Fibroblast of mammary gland (primary cell): ENCODE data around the gene DIMT1.

ENCODE experiments used
- DNase-seq: peaks from one replicate; pipeline ENCODE4 v3.0.0-alpha.2; 2010; ENCODE audit warnings: low read depth
- H3K4me3 ChIP-seq: 2 replicates; pipeline ENCODE4 v1.5.1; 2011; ENCODE audit warnings: low read depth, mild to moderate bottlenecking, low read length, moderate library complexity; ENCODE audit not compliant: control insufficient read depth
- TF ChIP-seq, protein P1 (sequence below): conservative IDR thresholded peaks from 2 replicates; pipeline ENCODE4 v1.5.1; 2011; ENCODE audit warnings: low read depth, low read length, inconsistent platforms; ENCODE audit not compliant: control insufficient read depth, insufficient read depth

Gene DIMT1

DNA sequence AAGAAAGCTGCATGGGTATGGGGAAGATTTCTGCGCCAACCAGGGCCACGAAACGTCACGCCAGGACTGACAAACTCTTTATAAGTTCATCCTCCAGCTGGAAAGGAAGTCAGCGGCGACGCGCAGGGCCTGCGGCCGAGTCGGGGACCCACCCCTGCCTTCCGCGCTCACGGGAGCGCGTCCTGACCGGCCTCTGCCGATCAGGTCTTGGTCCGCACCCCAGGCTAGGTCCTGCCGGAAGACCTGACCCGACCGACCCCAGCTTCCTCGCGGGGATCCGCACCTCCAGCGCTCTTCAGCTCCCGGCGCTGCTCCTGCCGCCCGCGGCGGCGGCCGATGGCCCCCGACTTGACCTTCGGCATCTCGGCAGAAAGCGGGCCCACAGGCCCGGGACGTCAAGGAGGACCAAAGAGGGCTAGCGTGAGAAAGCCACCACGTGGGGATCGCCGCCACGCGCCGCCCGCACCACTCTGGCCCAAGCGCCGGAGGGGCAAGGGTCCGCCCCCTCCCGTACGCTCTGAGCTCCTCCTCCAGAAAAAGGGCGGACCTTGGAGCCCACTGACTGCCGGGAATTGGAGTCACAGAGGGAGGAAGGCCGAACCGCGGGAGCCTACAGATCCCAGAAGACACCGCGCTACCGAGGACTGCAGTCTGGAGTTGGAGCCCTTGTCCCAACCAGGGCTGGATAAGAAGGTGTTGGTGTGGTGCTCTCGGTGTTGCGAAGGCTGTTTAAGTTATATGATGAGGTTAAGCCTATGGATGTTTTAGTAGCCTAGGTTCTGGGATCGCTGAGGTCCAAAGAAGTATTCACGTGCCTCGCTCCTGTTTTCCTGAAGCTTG, at the start of gene DIMT1:
Gene DIMT1 (minus strand): TSS at position 495 of the 840 bp plus-strand sequence. CDS start 133 bp downstream, at position 362.
- peak; percentile 96 for DNase-seq
- peak within 1 kb of the TSS; percentile 90 for H3K4me3 ChIP-seq
- TF ChIP-seq, protein P1, sequence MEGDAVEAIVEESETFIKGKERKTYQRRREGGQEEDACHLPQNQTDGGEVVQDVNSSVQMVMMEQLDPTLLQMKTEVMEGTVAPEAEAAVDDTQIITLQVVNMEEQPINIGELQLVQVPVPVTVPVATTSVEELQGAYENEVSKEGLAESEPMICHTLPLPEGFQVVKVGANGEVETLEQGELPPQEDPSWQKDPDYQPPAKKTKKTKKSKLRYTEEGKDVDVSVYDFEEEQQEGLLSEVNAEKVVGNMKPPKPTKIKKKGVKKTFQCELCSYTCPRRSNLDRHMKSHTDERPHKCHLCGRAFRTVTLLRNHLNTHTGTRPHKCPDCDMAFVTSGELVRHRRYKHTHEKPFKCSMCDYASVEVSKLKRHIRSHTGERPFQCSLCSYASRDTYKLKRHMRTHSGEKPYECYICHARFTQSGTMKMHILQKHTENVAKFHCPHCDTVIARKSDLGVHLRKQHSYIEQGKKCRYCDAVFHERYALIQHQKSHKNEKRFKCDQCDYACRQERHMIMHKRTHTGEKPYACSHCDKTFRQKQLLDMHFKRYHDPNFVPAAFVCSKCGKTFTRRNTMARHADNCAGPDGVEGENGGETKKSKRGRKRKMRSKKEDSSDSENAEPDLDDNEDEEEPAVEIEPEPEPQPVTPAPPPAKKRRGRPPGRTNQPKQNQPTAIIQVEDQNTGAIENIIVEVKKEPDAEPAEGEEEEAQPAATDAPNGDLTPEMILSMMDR: no peak

DNA sequence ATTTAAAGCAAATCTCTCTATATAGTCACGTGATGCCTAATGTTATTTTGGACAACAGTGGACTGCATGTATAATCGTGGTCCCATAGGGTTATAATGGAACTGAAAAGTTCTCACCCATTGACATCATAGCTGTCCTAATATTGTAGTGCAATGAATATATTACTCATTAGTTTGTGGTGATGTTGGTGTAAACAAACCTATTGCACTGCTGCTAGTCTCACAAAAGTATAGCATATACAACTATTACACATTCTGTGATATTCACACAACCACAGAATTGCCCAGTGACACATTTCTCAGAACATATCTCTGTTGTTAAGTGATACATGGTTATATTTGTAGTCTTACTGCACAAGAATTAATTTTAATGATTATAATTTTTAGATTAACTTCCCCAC, 46.6 kb upstream of the DIMT1 start:
- TF ChIP-seq, protein P1: no peak
- no peak overlapping the region for H3K4me3 ChIP-seq
- peak; percentile 30 for DNase-seq

DNA sequence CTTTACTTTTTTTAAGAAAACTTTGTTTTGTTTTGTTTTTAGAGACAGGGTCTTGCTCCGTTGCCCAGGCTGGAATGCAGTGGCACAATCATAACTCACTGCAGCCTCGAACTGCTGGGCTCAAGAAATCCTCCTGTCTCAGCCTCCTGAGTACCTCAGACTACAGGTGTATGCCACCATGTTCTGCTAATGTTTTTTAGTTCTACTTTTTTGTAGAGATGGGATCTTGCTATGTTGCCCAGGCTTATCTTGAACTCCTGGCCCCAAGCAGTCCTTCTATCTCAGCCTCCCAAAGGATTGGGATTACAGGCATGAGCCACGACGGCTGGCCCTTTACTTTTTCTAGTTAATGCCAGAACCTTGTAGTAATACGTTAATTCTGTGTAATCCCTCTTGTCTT, 44.8 kb upstream of the DIMT1 start:
- TF ChIP-seq, protein P1: no peak
- H3K4me3 ChIP-seq: no peak overlapping the region
- no peak for DNase-seq

DNA sequence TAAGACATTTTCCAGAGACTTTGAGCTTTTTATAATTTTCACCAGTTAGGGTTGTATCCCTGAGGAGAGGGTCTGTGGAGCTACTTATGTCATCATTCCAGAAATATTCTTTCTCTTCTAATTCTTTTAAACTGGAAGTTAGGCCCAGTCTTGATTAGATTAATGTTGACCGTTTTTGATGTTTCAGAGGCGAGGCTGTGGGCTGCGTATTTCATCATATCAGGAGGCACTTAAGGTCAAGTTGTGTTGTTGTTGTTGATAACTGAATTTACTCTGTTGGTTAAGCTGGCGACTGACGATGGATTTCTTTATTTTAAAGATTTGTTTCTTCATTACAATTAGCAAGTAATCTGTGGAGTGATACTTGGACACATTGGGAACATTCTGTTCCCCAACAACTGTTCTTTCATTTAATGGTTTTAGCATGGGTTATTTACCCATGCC, 28.9 kb upstream of the DIMT1 start:
- peak; percentile 37 for DNase-seq
- H3K4me3 ChIP-seq: no peak overlapping the region
- TF ChIP-seq, protein P1: no peak

DNA sequence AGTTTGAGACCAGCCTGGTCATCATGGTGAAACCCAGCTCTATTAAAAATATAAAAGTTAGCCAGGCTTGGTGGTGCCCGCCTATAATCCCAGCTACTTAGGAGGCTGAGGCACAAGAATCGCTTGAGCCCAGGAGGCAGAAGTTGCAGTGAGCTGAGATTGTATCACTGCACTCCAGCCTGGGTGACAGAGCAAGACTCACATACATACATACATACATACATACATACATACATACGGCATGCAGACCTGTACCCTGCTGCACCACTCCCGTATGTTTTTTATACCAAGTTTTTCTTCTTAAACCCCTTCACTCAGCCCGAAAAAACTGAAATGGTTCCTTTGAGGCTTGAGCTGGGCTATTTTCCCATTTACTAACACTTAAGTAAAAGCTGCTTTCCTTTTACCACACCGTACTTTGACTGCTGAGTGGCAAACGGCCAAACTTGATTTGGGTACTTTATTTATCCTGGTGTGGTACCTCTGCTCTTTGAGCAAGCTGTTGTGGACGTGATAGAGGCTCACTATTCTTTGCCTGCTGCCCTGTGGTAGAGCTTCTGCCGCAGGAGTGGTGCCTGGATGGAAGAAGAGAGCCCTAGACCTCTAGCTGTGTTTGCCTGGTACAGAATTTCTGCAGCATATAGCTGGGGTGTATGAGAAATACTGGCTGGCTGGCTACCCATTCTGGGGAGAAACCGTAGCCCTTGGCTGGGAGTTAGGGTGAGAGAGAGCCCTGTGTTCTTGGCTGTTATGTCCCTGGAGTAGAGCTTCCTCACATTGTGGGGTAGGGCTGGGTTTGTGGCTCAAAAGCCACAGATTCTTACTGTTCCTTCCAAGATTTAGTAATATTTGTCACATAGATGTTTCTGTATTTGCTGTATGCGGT, 28.3 kb upstream of the DIMT1 start:
- no peak overlapping the region for H3K4me3 ChIP-seq
- peak; percentile 34 for DNase-seq

DNA sequence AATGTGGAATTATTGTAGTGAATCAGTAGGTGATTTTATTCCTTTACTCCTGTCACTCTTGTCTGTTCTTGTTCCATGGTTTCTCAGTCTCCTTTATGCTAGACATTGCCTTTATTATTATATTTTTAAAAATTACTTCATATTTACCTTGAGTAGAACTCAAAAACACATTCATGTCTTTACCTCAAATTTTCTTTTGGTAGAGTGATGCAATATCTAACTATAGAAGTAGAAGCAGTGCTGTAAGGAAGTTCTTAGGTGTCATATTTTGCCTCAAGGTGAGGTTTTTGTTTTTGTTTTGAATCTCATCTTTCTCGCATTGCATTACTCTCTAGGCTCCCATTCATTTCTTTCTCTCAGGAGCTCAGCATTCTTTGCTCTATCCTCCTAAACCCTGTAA, 21.1 kb upstream of the DIMT1 start:
- TF ChIP-seq, protein P1: no peak
- no peak overlapping the region for H3K4me3 ChIP-seq

More for the DNA sequence above, 28.3 kb upstream of the DIMT1 start:
- TF ChIP-seq, protein P1: no peak

More for the DNA sequence above, 21.1 kb upstream of the DIMT1 start:
- no peak for DNase-seq
